ENCODE measurements around the gene MICALL1. TPM values are rescaled to one million over a fixed set of nuclear protein-coding genes. Genes with fewer than 3 reads are reported as not detected.
A peak's percentile ranks its signal among the peaks of the same experiment; 100 is the strongest.

The MICALL1 gene
- total and polyA plus RNA-seq, 9 of the 15 experiments (the other 6 are each of a cell fraction or from before 2014, with no cell fraction given): 0.32 to 21.5 (median 6.1) TPM

- TF ChIP-seq FOSL1 (tag; conservative IDR thresholded peaks at IDR 0.05): peak; percentile 86
- no peak for TF ChIP-seq ELF4 (CRISPR knock-in tag; IDR thresholded peaks at IDR 0.05)
- peak; percentile 40; the same call in 1 of the 2 replicates for TF ChIP-seq EP400 (IDR thresholded peaks at IDR 0.05)
- TF ChIP-seq ATF1 (CRISPR knock-in tag; IDR thresholded peaks at IDR 0.05): no peak
- peak; percentile 36 for TF ChIP-seq ATF1 (tag; IDR thresholded peaks at IDR 0.05)
- TF ChIP-seq ZNF75A (CRISPR knock-in tag; IDR thresholded peaks at IDR 0.05): no peak
- peak; percentile 89 for TF ChIP-seq JUND (IDR thresholded peaks at IDR 0.05; ENCODE audit: borderline replicate concordance, low read depth, low read length)
- peak; percentile 81; the same call in 1 of the 3 replicates for TF ChIP-seq JUND (tag; IDR thresholded peaks at IDR 0.05; ENCODE audit: borderline replicate concordance, low read depth, low read length)
- TF ChIP-seq KDM5B (IDR thresholded peaks at IDR 0.05; ENCODE audit: insufficient replicate concordance, low read depth, low read length): no peak
- peak; percentile 61; the same call in 1 of the 2 replicates for TF ChIP-seq ESRRA (IDR thresholded peaks at IDR 0.05; ENCODE audit: borderline replicate concordance, low read depth)
- TF ChIP-seq U2AF2 (optimal IDR thresholded peaks at IDR 0.05; ENCODE audit: low read depth, low read length): no peak
- TF ChIP-seq REST (IDR thresholded peaks at IDR 0.05; ENCODE audit: borderline replicate concordance): peak; percentile 74
- no peak for TF ChIP-seq REST (CRISPR knock-in tag; IDR thresholded peaks at IDR 0.05; ENCODE audit: low read depth)
- peak in 1 of 2 experiments; percentile 15 for TF ChIP-seq E2F6 (IDR thresholded peaks at IDR 0.05; ENCODE audit: borderline replicate concordance in 1 of 2, extremely low read depth in 1 of 2, insufficient read depth in 1 of 2, insufficient read length in 1 of 2, low read depth in 1 of 2, low read length in 1 of 2, poor library complexity in 1 of 2, severe bottlenecking in 1 of 2)
- no peak for TF ChIP-seq ZNF347 (CRISPR knock-in tag; IDR thresholded peaks at IDR 0.05; ENCODE audit: low read depth)
- TF ChIP-seq POLR2G (IDR thresholded peaks at IDR 0.05; ENCODE audit: low read depth, low read length): peak; percentile 50; the same call in 1 of the 2 replicates
- TF ChIP-seq HMGN3 (IDR thresholded peaks at IDR 0.05; ENCODE audit: borderline replicate concordance, extremely low read depth, insufficient read length, low read depth, low read length): peak; percentile 60
- TF ChIP-seq MECOM (CRISPR knock-in tag; IDR thresholded peaks at IDR 0.05): no peak
- TF ChIP-seq ETV5 (CRISPR knock-in tag; IDR thresholded peaks at IDR 0.05; ENCODE audit: low read depth): 0 out of 2 replicates have a peak, but pooled peaks have one; percentile 27
- TF ChIP-seq NCOA6 (IDR thresholded peaks at IDR 0.05): no peak
Measured at GRCh38 chr22:37933711-37934376, 27.7 kb downstream of the MICALL1 start (continued).

Measured in K562 (cell line).